Activated CD4-positive, alpha-beta T cell treated with anti-CD3 and anti-CD28 coated beads, Interleukin-2, amount 10 ng/mL, durations not matched to agents 7 days and 5 days (primary cell): ENCODE measurements around the gene KRT3. TPM values are rescaled to one million over a fixed set of nuclear protein-coding genes. Genes with fewer than 3 reads are reported as not detected.
"Not testable (repeated sequence)": the region's sequence is repeated elsewhere in the genome, so short reads cannot be mapped to it uniquely, and the experiment has no call there.

ENCODE experiments used
- CTCF ChIA-PET: fragments of 350-600 bp; sonication (Branson Sonifier 250); formaldehyde crosslinking; loops from one replicate; lab custom pipeline; 2021; ENCODE audit warnings: antibody characterized with exemption; lab: Charles Lee
- POLR2A ChIA-PET: fragments of 350-600 bp; sonication (Branson Sonifier 250); formaldehyde crosslinking; loops from one replicate; lab custom pipeline; 2021; ENCODE audit warnings: antibody characterized with exemption; lab: Charles Lee
- DNase-seq: peaks from one replicate; pipeline ENCODE4 v3.0.0-alpha.2; 2020
- H3K27ac Mint-ChIP-seq: one replicate; pipeline ENCODE4 v1.8.0; 2021; ENCODE audit warnings: mild to moderate bottlenecking, moderate library complexity, mixed read lengths
- H3K27me3 Mint-ChIP-seq: one replicate; pipeline ENCODE4 v1.8.0; 2021; ENCODE audit warnings: mixed read lengths
- H3K36me3 Mint-ChIP-seq: one replicate; pipeline ENCODE4 v1.8.0; 2021; ENCODE audit warnings: low read depth, mixed read lengths
- H3K4me1 Mint-ChIP-seq: one replicate; pipeline ENCODE4 v1.8.0; 2021; ENCODE audit warnings: mixed read lengths
- H3K4me3 Mint-ChIP-seq: one replicate; pipeline ENCODE4 v1.8.0; 2021; ENCODE audit warnings: mild to moderate bottlenecking, moderate library complexity, mixed read lengths
- H3K9me3 Mint-ChIP-seq: one replicate; pipeline ENCODE4 v1.8.0; 2021; ENCODE audit warnings: mixed read lengths
- total RNA-seq, 2 experiments: library from RNA; stranded (reverse); gene quantifications; one replicate each; pipeline ENCODE4 v1.2.3, GENCODE V29; 2021

The KRT3 gene
- total RNA-seq, 2 experiments from 2014 or later, result not detected

DNA sequence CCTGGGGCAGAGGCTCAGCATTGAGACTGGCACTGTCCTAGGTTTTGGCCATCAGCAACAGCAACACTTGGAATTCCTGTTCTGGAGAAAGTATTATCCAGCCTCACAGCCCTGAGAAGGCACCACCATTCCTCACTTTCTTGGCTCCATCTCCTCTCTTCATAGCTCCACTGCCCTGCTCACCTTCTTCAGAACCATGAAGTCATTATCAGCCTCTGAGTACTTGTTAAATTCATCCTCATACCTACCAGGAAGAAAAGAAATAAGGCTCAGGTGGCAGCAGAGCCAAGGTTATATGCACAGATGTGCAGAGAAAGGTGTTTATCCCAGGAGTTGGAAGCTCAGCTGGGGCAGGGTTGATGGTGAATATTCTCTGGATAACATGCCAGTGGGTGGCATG lies 44.1 kb downstream of the KRT3 start:
- H3K36me3 Mint-ChIP-seq, result no peaks in the 10 kb centered on the region
- H3K27ac Mint-ChIP-seq, result no peak overlapping the region
- POLR2A ChIA-PET, result no interaction called here
- H3K27me3 Mint-ChIP-seq, result peaks cover 14% of the 10 kb centered on the region
- no peak for DNase-seq
- no peak overlapping the region for H3K4me3 Mint-ChIP-seq
- CTCF ChIA-PET, result no interaction called here
- H3K9me3 Mint-ChIP-seq, result no peaks in the 10 kb centered on the region
- H3K4me1 Mint-ChIP-seq, result peaks cover 5% of the 10 kb centered on the region

DNA sequence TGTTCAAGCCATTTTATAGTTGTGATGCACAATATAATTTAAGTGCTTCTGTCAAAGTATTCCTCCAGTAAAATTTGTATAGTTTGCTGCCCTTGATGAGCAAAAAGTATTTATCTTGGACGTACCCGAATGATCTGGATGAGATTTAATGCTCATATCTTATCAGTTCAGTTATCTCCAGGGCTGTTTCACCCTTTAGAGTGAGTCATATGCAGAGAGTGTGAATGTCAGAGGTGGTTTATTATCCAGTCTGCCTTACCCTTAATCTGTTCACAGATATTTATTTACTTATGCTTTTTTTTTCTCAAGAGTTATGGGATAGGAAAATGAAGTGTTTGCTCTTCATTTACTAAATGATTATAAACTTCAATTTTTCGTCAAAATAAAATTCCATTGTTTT lies 45.4 kb downstream of the KRT3 start:
- H3K4me3 Mint-ChIP-seq, H3K9me3 Mint-ChIP-seq, POLR2A ChIA-PET, CTCF ChIA-PET, H3K36me3 Mint-ChIP-seq, H3K4me1 Mint-ChIP-seq, H3K27ac Mint-ChIP-seq, DNase-seq: not testable (repeated sequence)
- H3K27me3 Mint-ChIP-seq, result peaks cover 14% of the 10 kb centered on the region

DNA sequence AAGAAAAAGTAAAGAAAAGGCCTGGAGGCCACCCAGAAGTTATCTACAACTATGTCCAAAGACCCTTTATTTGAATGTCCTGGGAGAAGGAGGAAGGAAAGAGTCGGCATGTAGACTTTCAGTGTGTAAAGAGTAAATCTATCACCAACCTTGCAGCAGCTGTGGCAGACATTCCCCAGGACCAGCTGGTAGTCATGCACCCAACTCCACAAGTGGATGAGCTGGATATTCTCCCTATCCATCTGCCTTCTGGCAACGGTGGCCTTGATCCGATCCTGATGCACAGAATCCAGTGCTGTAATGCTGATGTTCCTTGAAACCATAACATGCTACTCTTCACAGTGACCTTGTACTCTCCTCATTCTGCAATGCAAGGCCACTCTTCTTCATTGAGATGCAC lies 46.1 kb downstream of the KRT3 start:
- no peak for DNase-seq
- peaks cover 5% of the 10 kb centered on the region for H3K4me1 Mint-ChIP-seq
- no peaks in the 10 kb centered on the region for H3K9me3 Mint-ChIP-seq
- peaks cover 14% of the 10 kb centered on the region for H3K27me3 Mint-ChIP-seq
- POLR2A ChIA-PET, result interaction anchor here (0.6 kb wide), 1 partner anchor 64 kb away, joined by 5 read pairs; the partner anchor contains the start of gene KRT4
- CTCF ChIA-PET, result no interaction called here
- H3K36me3 Mint-ChIP-seq, result no peaks in the 10 kb centered on the region
- no peak overlapping the region for H3K4me3 Mint-ChIP-seq
- no peak overlapping the region for H3K27ac Mint-ChIP-seq

DNA sequence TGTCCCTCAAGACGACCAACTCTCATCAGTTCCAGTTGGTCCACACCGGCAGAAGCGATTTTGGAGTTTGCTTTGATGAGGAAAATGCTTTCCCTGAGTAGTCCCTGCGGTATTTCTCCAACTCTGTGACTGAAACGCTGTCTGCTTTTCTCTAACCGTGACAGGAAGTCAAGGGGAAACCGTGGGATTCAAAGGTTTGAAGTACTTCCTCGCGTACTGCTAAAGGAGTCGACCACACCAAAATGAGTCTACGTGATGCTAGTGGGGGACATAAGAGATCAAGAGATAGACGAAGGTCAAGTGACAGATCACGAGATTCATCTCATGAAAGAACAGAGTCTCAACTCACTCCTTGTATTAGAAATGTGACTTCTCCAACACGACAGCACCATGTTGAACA lies 47.3 kb downstream of the KRT3 start:
- POLR2A ChIA-PET, result no interaction called here
- Mint-ChIP-seq H3K4me1 (peaks cover 5% of the 10 kb centered on the region), H3K4me3 (no peak overlapping the region), H3K27ac (no peak overlapping the region), H3K27me3 (peaks cover 14% of the 10 kb centered on the region), H3K9me3 (no peaks in the 10 kb centered on the region), H3K36me3 (no peaks in the 10 kb centered on the region)
- DNase-seq, result no peak
- CTCF ChIA-PET, result no interaction called here

DNA sequence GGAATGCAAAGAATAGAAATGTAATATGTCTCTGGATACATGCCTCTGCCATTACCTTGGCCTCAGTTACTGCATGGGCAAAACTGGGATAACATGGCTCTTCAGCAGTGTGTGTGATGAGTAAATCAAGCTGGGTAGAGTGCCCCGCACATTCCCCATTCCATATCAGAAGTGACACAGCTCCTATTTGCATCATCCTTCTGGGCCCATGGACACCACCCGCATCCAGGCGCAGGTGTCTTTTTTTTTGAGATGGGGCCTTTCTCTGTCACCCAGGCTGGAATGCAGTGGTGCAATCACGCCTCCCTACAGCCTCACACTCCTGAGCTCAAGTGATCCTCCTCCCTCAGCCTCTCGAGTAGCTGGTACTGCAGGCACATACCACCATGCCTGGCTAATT lies 50.4 kb downstream of the KRT3 start:
- Mint-ChIP-seq H3K9me3 (no peaks in the 10 kb centered on the region), H3K4me1 (peaks cover 5% of the 10 kb centered on the region), H3K27ac (no peak overlapping the region), H3K27me3 (peaks cover 11% of the 10 kb centered on the region), H3K36me3 (no peaks in the 10 kb centered on the region), H3K4me3 (no peak overlapping the region)
- no peak for DNase-seq
- ChIA-PET POLR2A (no interaction called here), CTCF (interaction anchor here (0.6 to 0.8 kb wide), 2 partner anchors 14 to 350 kb away, joined by 3 to 5 read pairs; no protein-coding TSS in a partner anchor)

DNA sequence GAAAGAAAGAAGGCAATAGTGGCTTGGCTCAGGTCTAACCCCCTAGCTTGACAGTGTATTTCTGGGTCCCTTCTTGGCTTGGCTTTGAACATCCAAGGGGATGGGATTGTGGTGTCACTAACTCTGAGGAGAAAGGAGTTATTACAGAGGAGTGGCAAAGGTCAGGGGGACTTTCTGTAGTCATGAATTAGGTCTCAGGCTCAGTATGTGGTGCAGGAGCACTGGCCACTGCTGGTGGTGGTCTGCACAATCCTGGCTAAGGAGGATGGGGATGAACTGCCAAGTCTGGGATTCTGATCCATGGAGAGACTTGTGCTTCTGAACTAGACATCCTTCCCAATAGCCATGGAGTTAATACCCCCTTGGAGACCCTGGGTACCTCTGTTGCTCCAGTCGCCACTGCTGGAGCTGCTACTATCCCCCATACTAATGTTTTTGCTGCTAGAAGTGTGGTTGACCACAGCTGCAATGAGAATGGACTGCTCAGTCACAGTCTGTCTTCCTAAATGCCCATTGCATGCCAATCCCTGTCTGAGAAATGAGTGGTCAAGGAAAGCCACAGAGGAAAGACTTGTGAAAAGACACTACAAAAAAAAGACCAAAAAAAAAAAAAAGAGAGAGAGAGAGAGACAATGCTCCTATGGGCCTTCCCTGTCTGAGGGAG lies 51.3 kb downstream of the KRT3 start:
- no peak overlapping the region for H3K4me3 Mint-ChIP-seq
- no peaks in the 10 kb centered on the region for H3K9me3 Mint-ChIP-seq
- CTCF ChIA-PET, result no interaction called here
- H3K27me3 Mint-ChIP-seq, result peaks cover 11% of the 10 kb centered on the region
- POLR2A ChIA-PET, result no interaction called here
- H3K4me1 Mint-ChIP-seq, result peaks cover 5% of the 10 kb centered on the region
- H3K36me3 Mint-ChIP-seq, result no peaks in the 10 kb centered on the region
- no peak overlapping the region for H3K27ac Mint-ChIP-seq
- DNase-seq, result no peak

DNA sequence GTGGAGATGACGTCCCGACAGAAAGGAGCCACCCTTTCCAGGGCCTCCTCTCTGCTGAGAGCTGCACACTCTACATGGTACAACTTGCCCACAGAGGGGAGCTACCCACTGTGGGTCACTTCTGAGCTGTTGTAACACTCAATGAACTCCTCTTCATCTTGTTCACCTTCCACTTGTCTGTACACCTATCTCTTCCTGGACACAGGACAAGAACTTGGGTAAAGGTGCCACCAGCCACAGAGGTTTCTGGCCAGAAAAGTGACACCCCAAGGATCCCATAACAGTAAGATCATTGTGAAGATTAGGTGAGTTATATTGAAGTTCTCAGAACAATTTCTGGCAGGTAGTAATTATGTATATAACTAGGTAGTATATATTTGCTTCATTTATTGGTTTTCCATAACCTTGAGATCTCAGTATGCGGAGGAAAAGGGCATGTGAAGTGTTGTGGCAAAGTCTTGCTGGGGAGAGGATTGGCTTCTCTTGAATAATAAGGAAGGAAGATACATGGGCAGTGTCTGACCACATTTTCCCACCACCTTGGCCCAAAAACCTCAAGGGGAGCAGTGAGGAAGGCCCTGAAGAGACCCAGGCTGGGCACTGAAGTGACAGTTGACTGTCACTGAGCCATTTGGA lies 53.0 kb downstream of the KRT3 start:
- no peak for DNase-seq
- Mint-ChIP-seq H3K4me3 (no peak overlapping the region), H3K4me1 (no peaks in the 10 kb centered on the region), H3K27ac (no peak overlapping the region), H3K9me3 (no peaks in the 10 kb centered on the region), H3K36me3 (no peaks in the 10 kb centered on the region), H3K27me3 (peaks cover 4% of the 10 kb centered on the region)
- ChIA-PET CTCF (no interaction called here), POLR2A (no interaction called here)

DNA sequence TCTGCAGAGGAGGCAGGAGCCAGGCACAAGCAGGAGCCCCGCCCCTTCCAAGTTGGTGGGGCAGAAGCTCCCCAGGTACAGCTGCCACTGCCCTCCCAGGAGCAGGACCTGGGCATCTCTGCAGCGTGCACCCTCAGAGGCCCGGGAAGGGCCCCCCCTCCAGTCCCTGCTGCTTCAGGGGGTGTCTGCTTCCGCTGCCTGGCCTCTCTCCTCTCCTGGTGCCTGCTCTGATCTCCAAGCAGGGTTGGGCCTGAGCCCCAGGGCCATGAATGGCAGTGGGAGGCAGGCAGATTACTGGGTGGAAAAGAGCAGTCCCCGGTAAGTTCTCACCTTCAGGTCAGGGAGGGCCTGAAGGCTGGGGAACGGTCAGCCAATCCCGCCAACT lies 53.7 kb downstream of the KRT3 start:
- Mint-ChIP-seq H3K27me3 (peaks cover 4% of the 10 kb centered on the region), H3K9me3 (no peaks in the 10 kb centered on the region), H3K27ac (no peak overlapping the region), H3K4me3 (no peak overlapping the region), H3K36me3 (no peaks in the 10 kb centered on the region), H3K4me1 (no peaks in the 10 kb centered on the region)
- no peak for DNase-seq
- CTCF ChIA-PET, result no interaction called here
- POLR2A ChIA-PET, result no interaction called here

DNA sequence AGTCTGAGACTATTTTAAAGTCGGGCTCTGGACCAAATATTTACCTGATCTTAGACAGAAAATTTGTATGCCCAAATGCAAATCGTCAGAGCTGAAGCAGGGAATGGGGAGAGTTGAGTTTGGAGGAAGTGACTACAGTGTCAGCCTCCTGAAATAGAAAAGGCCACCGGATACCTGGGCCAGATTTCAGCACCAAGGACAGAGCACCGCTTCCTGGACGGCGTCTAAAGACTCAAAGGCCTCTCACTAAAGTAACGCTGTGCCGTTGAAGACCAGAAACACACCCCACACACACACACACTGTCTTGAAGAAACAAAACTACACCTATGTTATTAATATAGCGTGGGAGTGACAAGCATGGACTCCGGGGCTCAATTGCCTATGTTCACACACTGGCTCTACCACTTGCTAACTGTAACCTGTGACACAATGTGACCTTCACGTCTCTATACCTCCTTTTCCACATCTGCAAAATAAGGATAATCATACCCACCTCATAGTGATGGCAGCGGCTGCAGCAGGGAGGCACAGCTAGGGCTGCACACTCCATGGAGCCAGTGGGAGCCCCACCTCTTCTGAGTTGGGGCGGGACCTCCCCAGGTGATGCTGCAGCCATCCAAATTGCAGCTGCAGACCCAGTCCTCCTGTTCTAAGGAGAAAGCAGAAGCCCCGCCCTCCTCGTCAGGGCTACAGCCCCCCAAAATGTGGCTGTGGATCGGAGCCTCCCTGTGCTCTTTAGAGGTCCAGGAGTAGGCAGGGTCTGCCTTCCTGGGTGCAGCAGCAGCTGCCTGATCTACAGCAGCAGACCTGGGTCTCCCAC lies 54.3 kb downstream of the KRT3 start:
- ChIA-PET POLR2A (no interaction called here), CTCF (no interaction called here)
- H3K4me1 Mint-ChIP-seq, result no peaks in the 10 kb centered on the region
- H3K36me3 Mint-ChIP-seq, result no peaks in the 10 kb centered on the region
- H3K9me3 Mint-ChIP-seq, result no peaks in the 10 kb centered on the region
- DNase-seq, result peak; percentile 80
- H3K4me3 Mint-ChIP-seq, result no peak overlapping the region
- peaks cover 4% of the 10 kb centered on the region for H3K27me3 Mint-ChIP-seq
- H3K27ac Mint-ChIP-seq, result no peak overlapping the region

DNA sequence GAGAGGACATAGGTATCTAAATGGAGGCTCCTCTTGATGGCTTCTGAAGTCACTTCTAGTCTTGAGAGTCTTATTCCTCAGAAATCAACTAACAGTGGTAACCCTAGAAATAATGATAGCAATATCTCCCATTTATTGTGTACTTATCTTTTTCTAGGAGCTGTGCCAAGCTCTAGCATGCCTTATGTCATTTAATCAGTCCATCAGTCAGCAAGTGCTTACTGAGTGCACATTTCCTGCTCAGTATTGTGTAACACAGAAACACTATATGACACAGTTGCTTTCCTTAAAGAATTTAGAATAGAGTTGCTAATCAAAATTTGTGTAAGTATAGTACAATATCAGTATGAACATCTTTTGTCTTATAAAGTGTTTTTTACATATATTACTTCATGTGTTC lies 55.3 kb downstream of the KRT3 start:
- ChIA-PET CTCF (no interaction called here), POLR2A (no interaction called here)
- H3K9me3 Mint-ChIP-seq, result no peaks in the 10 kb centered on the region
- H3K27me3 Mint-ChIP-seq, result peaks cover 4% of the 10 kb centered on the region
- H3K4me1 Mint-ChIP-seq, result no peaks in the 10 kb centered on the region
- H3K4me3 Mint-ChIP-seq, result no peak overlapping the region
- no peak for DNase-seq
- no peaks in the 10 kb centered on the region for H3K36me3 Mint-ChIP-seq
- no peak overlapping the region for H3K27ac Mint-ChIP-seq

DNA sequence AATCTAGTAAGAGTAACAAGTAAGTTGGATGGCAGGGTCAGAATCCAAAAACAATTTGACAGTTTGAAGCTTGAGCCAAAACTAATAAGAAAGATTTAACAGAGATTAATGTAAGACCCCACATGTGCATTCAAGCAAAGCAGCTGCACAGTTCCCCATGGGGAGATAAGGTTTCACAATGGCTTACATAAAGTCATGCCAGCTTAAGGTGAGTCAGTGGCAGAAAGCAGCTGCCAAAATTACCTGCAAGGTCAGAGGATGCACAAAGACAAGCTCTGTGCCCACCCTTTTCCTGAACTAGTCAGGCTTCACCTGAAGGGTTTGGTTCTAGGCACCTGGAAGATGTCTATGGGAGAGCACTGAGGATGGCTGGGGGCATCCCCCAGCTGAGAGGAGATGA lies 56.0 kb downstream of the KRT3 start:
- DNase-seq, result no peak
- no peaks in the 10 kb centered on the region for H3K9me3 Mint-ChIP-seq
- ChIA-PET POLR2A (no interaction called here), CTCF (no interaction called here)
- no peaks in the 10 kb centered on the region for H3K36me3 Mint-ChIP-seq
- no peaks in the 10 kb centered on the region for H3K4me1 Mint-ChIP-seq
- no peak overlapping the region for H3K27ac Mint-ChIP-seq
- no peak overlapping the region for H3K4me3 Mint-ChIP-seq
- H3K27me3 Mint-ChIP-seq, result peaks cover 4% of the 10 kb centered on the region
